Lower leg skin (tissue), 3 donors: ENCODE results near the gene PLPP7.

ENCODE experiments used
- POLR2A ChIP-seq, 2 donors: fragments of 450-650 bp; IDR thresholded peaks; one replicate each; pipeline ENCODE4 v1.6.1; 2016 to 2017; ENCODE audit warnings: antibody characterized with exemption in 2 of 2, mild to moderate bottlenecking in 1 of 2, moderate library complexity in 1 of 2
- TF ChIP-seq, protein P1 (sequence below), 3 donors: fragments of 450-650 bp; IDR thresholded peaks; one replicate each; pipeline ENCODE4 v1.5.1; 2016; ENCODE audit warnings: antibody characterized with exemption in 3 of 3, mild to moderate bottlenecking in 3 of 3, moderate library complexity in 2 of 3

- TF ChIP-seq POLR2A (IDR thresholded peaks at IDR 0.05) = no peak
- TF ChIP-seq, protein P1, sequence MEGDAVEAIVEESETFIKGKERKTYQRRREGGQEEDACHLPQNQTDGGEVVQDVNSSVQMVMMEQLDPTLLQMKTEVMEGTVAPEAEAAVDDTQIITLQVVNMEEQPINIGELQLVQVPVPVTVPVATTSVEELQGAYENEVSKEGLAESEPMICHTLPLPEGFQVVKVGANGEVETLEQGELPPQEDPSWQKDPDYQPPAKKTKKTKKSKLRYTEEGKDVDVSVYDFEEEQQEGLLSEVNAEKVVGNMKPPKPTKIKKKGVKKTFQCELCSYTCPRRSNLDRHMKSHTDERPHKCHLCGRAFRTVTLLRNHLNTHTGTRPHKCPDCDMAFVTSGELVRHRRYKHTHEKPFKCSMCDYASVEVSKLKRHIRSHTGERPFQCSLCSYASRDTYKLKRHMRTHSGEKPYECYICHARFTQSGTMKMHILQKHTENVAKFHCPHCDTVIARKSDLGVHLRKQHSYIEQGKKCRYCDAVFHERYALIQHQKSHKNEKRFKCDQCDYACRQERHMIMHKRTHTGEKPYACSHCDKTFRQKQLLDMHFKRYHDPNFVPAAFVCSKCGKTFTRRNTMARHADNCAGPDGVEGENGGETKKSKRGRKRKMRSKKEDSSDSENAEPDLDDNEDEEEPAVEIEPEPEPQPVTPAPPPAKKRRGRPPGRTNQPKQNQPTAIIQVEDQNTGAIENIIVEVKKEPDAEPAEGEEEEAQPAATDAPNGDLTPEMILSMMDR (IDR thresholded peaks at IDR 0.05) = no peak
Observed at GRCh38 chr9:131318231-131319085, 28.9 kb downstream of the PLPP7 start.
